SK-N-SH (cell line): ENCODE measurements around the gene CHST3. TPM values are rescaled to one million over a fixed set of nuclear protein-coding genes. Genes with fewer than 3 reads are reported as not detected.

Experiments
- CTCF ChIA-PET: fragments of 300-600, 350-600 bp; formaldehyde crosslinking; extraction: SDS; loops from one replicate; lab custom pipeline; 2021; lab: Yijun Ruan, JAX
- POLR2A ChIA-PET: fragments of 350-600 bp; sonication (Branson Sonifier 250); formaldehyde crosslinking; extraction: SDS; loops from one replicate; lab custom pipeline; 2020; ENCODE audit warnings: antibody characterized with exemption, inconsistent platforms; lab: Yijun Ruan, JAX
- DNase-seq: peaks from one replicate; pipeline ENCODE4 v3.0.0; 2012
- H2AFZ ChIP-seq: fragments of 200-600 bp; sonication (generic); 2 replicates; pipeline ENCODE4 v1.8.1; 2016; ENCODE audit warnings: antibody characterized with exemption, mild to moderate bottlenecking, low read depth
- H3F3A ChIP-seq: fragments of 200-600 bp; sonication (generic); replicated peaks from 2 replicates; pipeline ENCODE3; 2016; ENCODE audit warnings: antibody characterized with exemption, mild to moderate bottlenecking; ENCODE audit not compliant: insufficient read depth
- H3K27ac ChIP-seq, 2 experiments: fragments of 200-500 bp in 1 of 2; fragments of 200-600 bp in 1 of 2; sonication (Bioruptor generic) in 1 of 2; sonication (generic), shearing (Covaris generic) in 1 of 2; 2 replicates each; pipeline versions ENCODE4 v1.5.1 to v1.6.1; 2014 to 2016; ENCODE audit warnings: low read depth in 2 of 2, inconsistent platforms in 1 of 2, low read length in 1 of 2, mild to moderate bottlenecking in 1 of 2, mixed read lengths in 1 of 2
- H3K27me3 ChIP-seq: fragments of 200-600 bp; sonication (generic), shearing (Covaris generic); 2 replicates; pipeline ENCODE4 v1.6.1; 2016; ENCODE audit warnings: mixed run types; ENCODE audit not compliant: insufficient read depth
- H3K36me3 ChIP-seq, 2 experiments: fragments of 200-500 bp in 1 of 2; fragments of 200-600 bp in 1 of 2; sonication (Bioruptor generic) in 1 of 2; sonication (generic) in 1 of 2; replicated peaks in 1 of 2; 2 replicates each; pipeline versions ENCODE3 to v1.5.1; 2014 to 2016; ENCODE audit warnings: low read length in 1 of 2, mild to moderate bottlenecking in 1 of 2; ENCODE audit not compliant: insufficient read depth in 2 of 2, control insufficient read depth in 1 of 2
- H3K4me1 ChIP-seq, 2 experiments: fragments of 200-500 bp in 1 of 2; fragments of 200-600 bp in 1 of 2; sonication (Bioruptor generic) in 1 of 2; sonication (generic), shearing (Covaris generic) in 1 of 2; 2 replicates each; pipeline versions ENCODE4 v1.5.1 to v1.6.1; 2014 to 2016; ENCODE audit warnings: low read depth in 1 of 2, low read length in 1 of 2, mixed run types in 1 of 2; ENCODE audit not compliant: insufficient read depth in 2 of 2, control insufficient read depth in 1 of 2
- H3K4me2 ChIP-seq: fragments of 200-600 bp; sonication (generic), shearing (Covaris generic); 2 replicates; pipeline ENCODE4 v1.6.1; 2017; ENCODE audit warnings: mixed run types
- H3K4me3 ChIP-seq, 2 experiments: fragments of 200-500 bp in 1 of 2; fragments of 200-600 bp in 1 of 2; sonication (Bioruptor generic) in 1 of 2; sonication (generic), shearing (Covaris generic) in 1 of 2; 2 replicates each; pipeline versions ENCODE4 v1.5.1 to v1.8.1; 2014 to 2016; ENCODE audit warnings: low read depth in 2 of 2, inconsistent platforms in 1 of 2, low read length in 1 of 2, mild to moderate bottlenecking in 1 of 2, mixed read lengths in 1 of 2, moderate library complexity in 1 of 2
- H3K79me2 ChIP-seq: fragments of 200-600 bp; sonication (generic); 2 replicates; pipeline ENCODE4 v1.8.1; 2017; ENCODE audit warnings: mild to moderate bottlenecking; ENCODE audit not compliant: insufficient read depth
- H3K9ac ChIP-seq: fragments of 200-600 bp; sonication (generic); 2 replicates; pipeline ENCODE4 v1.6.1; 2017; ENCODE audit warnings: mixed run types
- H3K9me2 ChIP-seq: fragments of 200-600 bp; sonication (generic); 2 replicates; pipeline ENCODE4 v1.6.1; 2017; ENCODE audit warnings: mixed run types
- H3K9me3 ChIP-seq: fragments of 200-600 bp; sonication (generic); 2 replicates; pipeline ENCODE4 v1.6.1; 2017; ENCODE audit warnings: mixed run types, mild to moderate bottlenecking, moderate library complexity
- H4K20me1 ChIP-seq: fragments of 200-600 bp; sonication (generic); 2 replicates; pipeline ENCODE4 v1.6.1; 2017; ENCODE audit warnings: mild to moderate bottlenecking, mixed run types; ENCODE audit not compliant: insufficient read depth
- CTCF ChIP-seq: fragments of 200-600 bp; sonication (generic); IDR thresholded peaks from 2 replicates; pipeline ENCODE4 v1.6.1; 2017; ENCODE audit warnings: antibody characterized with exemption, mild to moderate bottlenecking, moderate library complexity
- FOSL2 ChIP-seq: IDR thresholded peaks from 2 replicates; pipeline ENCODE4 v1.4.0; 2012; ENCODE audit warnings: low read depth, mild to moderate bottlenecking, moderate library complexity, borderline replicate concordance
- GABPA ChIP-seq: IDR thresholded peaks from 2 replicates; pipeline ENCODE4 v1.4.0; 2012; ENCODE audit warnings: low read depth, mild to moderate bottlenecking
- GATA2 ChIP-seq: sonication (generic); formaldehyde crosslinking; IDR thresholded peaks from 2 replicates; pipeline ENCODE4 v1.5.0; 2020; ENCODE audit warnings: mild to moderate bottlenecking, missing genetic modification reagents
- MEF2A ChIP-seq: IDR thresholded peaks from 2 replicates; pipeline ENCODE4 v1.4.0; 2012; ENCODE audit warnings: low read depth, borderline replicate concordance
- MXI1 ChIP-seq: IDR thresholded peaks from 2 replicates; pipeline ENCODE4 v1.6.1; 2012; ENCODE audit warnings: mild to moderate bottlenecking, low read depth, low read length, improper control_type of control experiment
- NFIC ChIP-seq: IDR thresholded peaks from 2 replicates; pipeline ENCODE4 v1.4.0; 2012; ENCODE audit warnings: borderline replicate concordance
- NRF1 ChIP-seq: IDR thresholded peaks from 2 replicates; pipeline ENCODE4 v1.6.1; 2012; ENCODE audit warnings: low read depth, mild to moderate bottlenecking, low read length
- POLR2AphosphoS5 ChIP-seq: IDR thresholded peaks from 2 replicates; pipeline ENCODE4 v1.6.1; 2012; ENCODE audit warnings: low read depth, low read length
- RAD21 ChIP-seq: IDR thresholded peaks from 2 replicates; pipeline ENCODE4 v1.6.1; 2012; ENCODE audit warnings: mild to moderate bottlenecking, low read length
- RCOR1 ChIP-seq: fragments of 150-350 bp; IDR thresholded peaks from 2 replicates; pipeline ENCODE4 v1.6.1; 2017; ENCODE audit warnings: antibody characterized with exemption, low read length
- RFX5 ChIP-seq: IDR thresholded peaks from 2 replicates; pipeline ENCODE4 v1.6.1; 2012; ENCODE audit warnings: mild to moderate bottlenecking, improper control_type of control experiment, low read length
- TAF1 ChIP-seq: IDR thresholded peaks from 2 replicates; pipeline ENCODE4 v1.6.1; 2012; ENCODE audit warnings: low read depth, mild to moderate bottlenecking, low read length, moderate library complexity, borderline replicate concordance
- TCF12 ChIP-seq: IDR thresholded peaks from 2 replicates; pipeline ENCODE4 v1.4.0; 2012
- YY1 ChIP-seq: IDR thresholded peaks from 2 replicates; pipeline ENCODE4 v1.4.0; 2012; ENCODE audit warnings: low read depth, mild to moderate bottlenecking
- ZBTB33 ChIP-seq: IDR thresholded peaks from 2 replicates; pipeline ENCODE4 v1.4.0; 2012; ENCODE audit warnings: low read depth, borderline replicate concordance
- WGBS: methylation state at CpG from one replicate; pipeline ENCODE4 v1.1.6; 2017; ENCODE audit warnings: low lambda C conversion rate; 5-methylcytosine and 5-hydroxymethylcytosine counted together
- polyA plus RNA-seq, 3 experiments: library from polyadenylated mRNA; depleted of rRNA; stranded (reverse); fragments of >200 nt; gene quantifications; 2 replicates each; pipeline ENCODE4 v1.2.3, GENCODE V29; 2012

Gene CHST3
- polyA plus RNA-seq, 1 of the 3 experiments (the other 2 are of a cell fraction): 6.0 TPM

GRCh38 chr10:71946700-71947099, 17.5 kb upstream of the CHST3 start:
- TF ChIP-seq GATA2 (CRISPR knock-in tag) (no peak), POLR2AphosphoS5 (no peak), CTCF (no peak), YY1 (no peak)
- DNase-seq: no peak
- H3K79me2 ChIP-seq: no peaks in the 10 kb centered on the region
- CTCF ChIA-PET: interaction anchor here (0.6 to 2.6 kb wide), 4 partner anchors 9 to 102 kb away, joined by 3 to 9 read pairs (median 6); no protein-coding TSS in a partner anchor
- H4K20me1 ChIP-seq: no peaks in the 10 kb centered on the region
- H3K27ac ChIP-seq: no peak overlapping the region
- no peaks in the 10 kb centered on the region for H3F3A ChIP-seq
- H3K9ac ChIP-seq: no peak overlapping the region
- H3K4me1 ChIP-seq: no peaks in the 10 kb centered on the region
- POLR2A ChIA-PET: no interaction called here
- H3K9me3 ChIP-seq: no peaks in the 10 kb centered on the region; the same call in 1 of the 2 replicates
- H3K4me3 ChIP-seq: no peak overlapping the region
- 35% methylated on average over 3 of the region's 3 CpGs for WGBS
- no peaks in the 10 kb centered on the region for H3K36me3 ChIP-seq
- H3K9me2 ChIP-seq: no peaks in the 10 kb centered on the region
- H3K27me3 ChIP-seq: no peaks in the 10 kb centered on the region
- no peak overlapping the region for H3K4me2 ChIP-seq
- H2AFZ ChIP-seq: no peak overlapping the region

GRCh38 chr10:71948496-71949067, 15.6 kb upstream of the CHST3 start:
- H3K4me2 ChIP-seq: no peak overlapping the region
- CTCF ChIA-PET: interaction anchor here (1.0 to 1.4 kb wide), 3 partner anchors 27 to 100 kb away, joined by 3 to 4 read pairs (median 3); no protein-coding TSS in a partner anchor

More at GRCh38 chr10:71948496-71949067, 15.6 kb upstream of the CHST3 start:
- Histone ChIP-seq H4K20me1 (no peaks in the 10 kb centered on the region), H3K36me3 (no peaks in the 10 kb centered on the region), H3K4me1 (no peaks in the 10 kb centered on the region), H3F3A (no peaks in the 10 kb centered on the region), H3K9me3 (no peaks in the 10 kb centered on the region; the same call in 1 of the 2 replicates), H3K79me2 (no peaks in the 10 kb centered on the region), H3K9ac (no peak overlapping the region), H2AFZ (no peak overlapping the region), H3K4me3 (no peak overlapping the region), H3K27ac (no peak overlapping the region), H3K27me3 (no peaks in the 10 kb centered on the region), H3K9me2 (no peaks in the 10 kb centered on the region)
- DNase-seq: no peak
- POLR2A ChIA-PET: no interaction called here
- TF ChIP-seq TAF1 (no peak), NRF1 (no peak), RCOR1 (no peak), TCF12 (no peak), RAD21 (no peak), ZBTB33 (no peak), MXI1 (no peak), MEF2A (no peak), RFX5 (no peak), GABPA (no peak), FOSL2 (no peak), NFIC (no peak)
- 46% methylated on average over 6 of the region's 6 CpGs for WGBS
